HG03025 (cell line): ENCODE results near the gene MAP1LC3A.

ENCODE experiments used
- ATAC-seq: cut with Tn5 transposase; IDR thresholded peaks from one replicate; pipeline ENCODE4 v1.9.1; 2021; ENCODE audit warnings: mild to moderate bottlenecking, moderate library complexity; ENCODE audit not compliant: unreplicated experiment, low FRiP score

MAP1LC3A gene

GRCh38 chr20:34528921-34529297, 29.6 kb upstream of the MAP1LC3A start:
- no peak for ATAC-seq

- no peak for ATAC-seq
Measured at GRCh38 chr20:34529742-34530141, 28.8 kb upstream of the MAP1LC3A start.

GRCh38 chr20:34530342-34530741, 28.2 kb upstream of the MAP1LC3A start:
- no peak for ATAC-seq

GRCh38 chr20:34531608-34532265, 26.8 kb upstream of the MAP1LC3A start:
- ATAC-seq, result no peak

- ATAC-seq, result no peak
Measured at GRCh38 chr20:34532320-34532719, 26.2 kb upstream of the MAP1LC3A start.

GRCh38 chr20:34532756-34533155, 25.8 kb upstream of the MAP1LC3A start:
- no peak for ATAC-seq

DNA sequence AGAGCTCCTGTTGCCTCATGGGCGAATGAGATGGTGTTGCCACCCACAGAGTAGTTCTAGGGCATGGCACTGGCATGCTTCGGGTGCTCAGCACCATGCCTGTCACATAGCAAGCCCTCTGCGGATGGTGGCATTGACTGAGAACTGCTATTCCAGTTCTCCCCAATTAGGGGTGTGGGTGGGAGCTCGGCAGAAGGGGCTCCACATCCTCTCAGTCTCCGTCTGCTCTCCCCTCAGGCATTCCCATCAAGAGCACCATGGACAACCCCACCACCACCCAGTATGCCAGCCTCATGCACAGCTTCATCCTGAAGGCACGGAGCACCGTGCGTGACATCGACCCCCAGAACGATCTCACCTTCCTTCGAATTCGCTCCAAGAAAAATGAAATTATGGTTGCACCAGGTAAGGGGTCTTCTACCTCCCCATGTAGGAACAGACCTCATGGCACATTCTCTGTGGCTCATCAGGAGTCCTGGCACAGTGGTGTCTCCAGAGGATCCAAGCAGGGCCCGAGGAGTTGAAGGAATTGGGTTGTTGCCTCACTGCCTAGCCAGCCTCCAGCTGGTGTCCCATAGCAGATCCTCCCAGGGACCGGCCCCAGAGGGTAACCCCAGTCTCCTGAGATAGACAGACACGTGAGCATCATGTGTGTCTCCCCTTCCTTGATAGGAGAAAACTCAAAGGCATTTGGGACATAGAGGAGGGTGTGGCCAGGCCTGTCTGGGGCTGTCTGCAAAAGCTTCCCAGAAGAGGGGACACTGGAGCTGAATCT, 23.9 kb upstream of the MAP1LC3A start:
- ATAC-seq, result no peak

- no peak for ATAC-seq
Measured at GRCh38 chr20:34535301-34535840, 23.1 kb upstream of the MAP1LC3A start.

DNA sequence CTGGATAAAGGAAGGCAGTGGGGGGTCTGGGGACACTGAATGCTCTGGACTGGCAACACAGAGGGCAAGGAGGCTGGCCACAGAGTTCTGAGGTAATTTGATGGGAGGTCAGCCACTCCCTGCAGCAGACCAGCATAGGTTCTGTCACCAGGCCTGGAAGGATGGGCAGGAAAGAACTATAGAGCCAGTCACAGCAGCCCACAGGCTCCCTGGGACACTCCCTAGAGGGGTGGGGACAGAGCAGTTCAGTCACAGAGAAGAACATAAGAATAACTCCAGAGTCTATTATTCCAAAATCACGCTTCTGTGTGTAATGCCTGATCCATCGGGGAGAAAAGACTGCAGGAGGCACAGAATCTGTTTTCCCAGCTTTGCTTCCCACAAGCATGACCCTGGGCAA, 22.7 kb upstream of the MAP1LC3A start:
- ATAC-seq, result no peak

DNA sequence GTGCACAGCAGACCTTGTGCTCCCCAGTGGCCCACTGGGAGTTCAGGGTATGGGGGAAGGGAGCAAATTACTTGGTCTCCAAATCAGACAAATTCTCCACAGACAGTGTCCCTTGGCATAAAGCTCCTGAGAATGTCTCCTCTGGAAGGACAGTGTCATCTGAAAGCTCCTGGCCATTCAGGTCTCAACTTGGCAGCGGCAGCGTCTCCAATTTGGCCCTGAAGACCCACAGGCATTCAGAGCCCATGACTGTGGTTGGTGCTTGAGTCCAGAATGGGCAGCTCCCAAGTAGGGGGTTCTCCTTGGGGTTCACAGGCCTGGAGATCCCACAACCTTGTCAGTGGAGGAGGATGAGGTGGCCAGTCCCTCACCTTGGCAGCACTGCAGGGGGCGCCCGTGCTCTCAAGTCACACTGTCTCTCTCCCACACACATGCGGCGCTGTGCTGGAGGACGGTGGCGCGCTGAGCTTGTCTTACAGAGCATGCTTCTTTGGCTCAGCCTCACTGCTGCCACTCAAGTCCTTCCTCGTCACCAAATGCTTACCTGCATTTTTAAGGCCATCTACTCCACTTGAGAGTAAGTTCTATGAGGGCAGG, 21.6 kb upstream of the MAP1LC3A start:
- ATAC-seq, result no peak

DNA sequence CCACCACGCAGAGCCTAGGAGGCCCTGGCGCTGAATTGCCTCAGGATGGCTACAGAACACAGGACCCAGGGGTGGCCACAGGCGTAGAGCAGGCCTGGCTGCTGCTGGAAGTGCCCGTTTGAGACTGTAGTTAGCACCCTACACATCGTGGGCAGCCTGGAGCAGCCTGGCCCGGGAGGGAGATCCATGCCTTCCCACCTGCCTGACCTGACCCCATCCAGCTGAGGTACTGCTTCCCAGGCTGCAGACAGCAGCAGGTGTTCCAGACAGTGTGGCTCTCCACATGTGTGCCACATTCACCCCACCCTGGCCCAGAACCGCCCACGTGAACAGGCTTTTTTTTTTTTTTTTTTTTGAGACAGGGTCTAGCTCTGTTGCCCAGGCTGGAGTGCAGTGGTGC, 20.9 kb upstream of the MAP1LC3A start:
- no peak for ATAC-seq

DNA sequence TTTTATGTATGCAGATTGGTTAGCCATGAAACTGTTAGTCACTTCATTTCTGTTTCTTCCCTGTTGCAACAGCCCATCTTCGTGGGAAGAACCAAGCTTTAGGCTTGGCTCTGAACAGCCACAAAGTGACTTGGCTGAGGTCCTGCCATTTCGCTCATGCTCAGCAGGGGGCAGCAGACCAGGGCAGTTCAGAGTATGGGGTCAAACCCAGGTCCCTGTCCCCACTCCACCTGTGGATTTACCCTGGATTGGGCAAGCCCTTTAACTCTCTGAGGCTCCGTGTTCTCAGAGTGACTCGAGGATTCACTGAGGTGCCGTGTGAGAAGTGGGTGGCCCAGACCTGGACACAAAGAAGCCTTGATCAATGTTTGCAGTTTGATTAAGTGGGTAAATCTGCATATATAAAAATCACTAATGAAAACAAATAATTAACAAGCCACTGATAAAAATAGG, 19.8 kb upstream of the MAP1LC3A start:
- no peak for ATAC-seq

DNA sequence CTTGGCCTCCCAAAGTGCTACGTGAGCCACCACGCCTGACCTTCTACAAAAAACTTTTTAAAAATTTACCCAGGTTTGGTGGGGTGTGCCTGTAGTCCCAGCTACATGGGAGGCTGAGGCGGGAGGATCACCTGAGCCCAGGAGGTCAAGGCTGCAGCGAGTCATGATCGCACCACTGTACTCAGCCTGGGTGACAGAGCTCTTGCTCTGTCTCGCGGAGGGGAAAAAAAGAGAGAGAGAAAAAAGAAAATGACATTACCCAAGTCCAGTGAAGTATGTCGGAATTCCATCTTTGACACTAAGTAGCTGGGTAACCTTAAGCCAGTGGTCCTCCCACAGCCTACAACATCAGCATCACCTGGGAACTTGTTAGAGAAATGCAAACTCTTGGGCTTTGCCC, 18.8 kb upstream of the MAP1LC3A start:
- no peak for ATAC-seq

GRCh38 chr20:34540596-34541263, 17.8 kb upstream of the MAP1LC3A start:
- ATAC-seq, result no peak

- no peak for ATAC-seq
Measured at GRCh38 chr20:34541264-34541901, 17.1 kb upstream of the MAP1LC3A start.

- ATAC-seq, result no peak
Measured at GRCh38 chr20:34541917-34542316, 16.6 kb upstream of the MAP1LC3A start.

DNA sequence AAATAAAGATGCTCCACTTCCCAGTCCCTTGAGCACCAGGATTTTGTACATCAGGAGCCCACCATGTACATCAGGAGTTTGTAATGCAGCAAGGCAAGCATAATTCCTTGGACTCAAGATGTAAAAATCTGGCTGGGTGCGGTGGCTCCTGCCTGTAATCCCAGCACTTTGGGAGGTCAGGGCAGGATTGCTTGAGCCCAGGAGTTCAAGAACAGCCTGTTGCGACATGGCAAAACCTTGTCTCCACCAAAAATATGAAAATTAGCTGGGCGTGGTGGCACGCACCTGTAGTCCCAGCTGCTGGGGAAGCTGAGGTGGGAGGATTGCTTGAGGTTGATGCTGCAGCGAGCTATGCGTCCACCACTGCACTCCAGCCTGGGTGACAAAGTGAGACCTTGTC, 16.1 kb upstream of the MAP1LC3A start:
- no peak for ATAC-seq

GRCh38 chr20:34543463-34544056, 15.0 kb upstream of the MAP1LC3A start:
- no peak for ATAC-seq

GRCh38 chr20:34544109-34544796, 14.3 kb upstream of the MAP1LC3A start:
- no peak for ATAC-seq
